Neutrophil (primary cell): ENCODE measurements around the gene SMPDL3B.

Source experiments
- H3K27ac ChIP-seq: fragments of 200-600 bp; sonication (generic); 2 replicates; pipeline ENCODE4 v1.5.1; 2016; ENCODE audit warnings: mild to moderate bottlenecking, moderate library complexity
- H3K27me3 ChIP-seq: fragments of 200-600 bp; sonication (generic); 2 replicates; pipeline ENCODE4 v1.6.0; 2016; ENCODE audit warnings: mild to moderate bottlenecking
- H3K36me3 ChIP-seq: fragments of 200-600 bp; sonication (generic); 2 replicates; pipeline ENCODE4 v1.5.1; 2017
- H3K4me1 ChIP-seq, 2 experiments: fragments of 200-600 bp in 1 of 2; sonication (generic) in 1 of 2; 1 replicate in 1 of 2; 2 replicates in 1 of 2; pipeline versions ENCODE4 v1.5.1 to v1.6.1; 2013 to 2016; ENCODE audit warnings: low read depth in 1 of 2, low read length in 1 of 2, mild to moderate bottlenecking in 1 of 2, moderate library complexity in 1 of 2; ENCODE audit not compliant: control insufficient read depth in 1 of 2, insufficient read depth in 1 of 2
- H3K4me3 ChIP-seq, 2 experiments: fragments of 200-600 bp in 1 of 2; sonication (generic) in 1 of 2; 1 replicate in 1 of 2; 2 replicates in 1 of 2; pipeline ENCODE4 v1.5.1; 2013 to 2016; ENCODE audit warnings: low read depth in 1 of 2, low read length in 1 of 2, mild to moderate bottlenecking in 1 of 2, moderate library complexity in 1 of 2
- H3K9me3 ChIP-seq: fragments of 200-600 bp; sonication (generic); 2 replicates; pipeline ENCODE4 v1.5.1; 2016
- CTCF ChIP-seq: fragments of 200-600 bp; sonication (generic); IDR thresholded peaks from 2 replicates; pipeline ENCODE4 v1.5.1; 2016; ENCODE audit warnings: antibody characterized with exemption

The SMPDL3B gene

GRCh38 chr1:27887215-27888021 is 47.4 kb upstream of the SMPDL3B start:
- Histone ChIP-seq H3K36me3 (peaks cover 88% of the 10 kb centered on the region), H3K4me1 (peaks cover 100% of the 10 kb centered on the region in 2 experiments), H3K9me3 (no peaks in the 10 kb centered on the region), H3K27me3 (no peaks in the 10 kb centered on the region), H3K27ac (peak overlapping the region; percentile 99), H3K4me3 (peak overlapping the region; percentile 51 to 69)
- TF ChIP-seq CTCF, result no peak

- Histone ChIP-seq H3K27me3 (no peaks in the 10 kb centered on the region), H3K4me3 (peak overlapping the region in 1 of 2 experiments; percentile 15), H3K36me3 (peaks cover 88% of the 10 kb centered on the region), H3K27ac (peak overlapping the region; percentile 99), H3K9me3 (no peaks in the 10 kb centered on the region), H3K4me1 (peaks cover 91 to 92% of the 10 kb centered on the region in 2 experiments)
- no peak for TF ChIP-seq CTCF
These were observed 45.3 kb upstream of the SMPDL3B start for GRCh38 chr1:27889506-27889905.

GRCh38 chr1:27891196-27891889 is 43.5 kb upstream of the SMPDL3B start:
- TF ChIP-seq CTCF, result peak; percentile 96
- Histone ChIP-seq H3K9me3 (no peaks in the 10 kb centered on the region), H3K36me3 (peaks cover 94% of the 10 kb centered on the region), H3K27ac (peak overlapping the region; percentile 99), H3K4me1 (peaks cover 73 to 74% of the 10 kb centered on the region in 2 experiments), H3K4me3 (peak overlapping the region; percentile 33 to 48), H3K27me3 (no peaks in the 10 kb centered on the region)

GRCh38 chr1:27894521-27894920 is 40.3 kb upstream of the SMPDL3B start:
- H3K36me3 ChIP-seq, result peaks cover 91% of the 10 kb centered on the region
- no peak for TF ChIP-seq CTCF

GRCh38 chr1:27906759-27907158 is 28.0 kb upstream of the SMPDL3B start:
- H3K4me3 ChIP-seq, result no peak overlapping the region
- no peaks in the 10 kb centered on the region for H3K9me3 ChIP-seq
- H3K27ac ChIP-seq, result peak overlapping the region; percentile 84
- no peaks in the 10 kb centered on the region for H3K27me3 ChIP-seq
- TF ChIP-seq CTCF, result no peak
- peaks cover 36 to 42% of the 10 kb centered on the region in 2 experiments for H3K4me1 ChIP-seq
- H3K36me3 ChIP-seq, result peaks cover 74% of the 10 kb centered on the region

More at GRCh38 chr1:27894521-27894920, 40.3 kb upstream of the SMPDL3B start:
- H3K9me3 ChIP-seq, result no peaks in the 10 kb centered on the region
- no peaks in the 10 kb centered on the region for H3K27me3 ChIP-seq
- no peak overlapping the region for H3K4me3 ChIP-seq
- H3K27ac ChIP-seq, result peak overlapping the region; percentile 99
- H3K4me1 ChIP-seq, result peaks cover 41 to 42% of the 10 kb centered on the region in 2 experiments
